SH-SY5Y (cell line): ENCODE data around the gene ARMC7.

ENCODE experiments used
- GATA2 ChIP-seq: IDR thresholded peaks from 2 replicates; pipeline ENCODE4 v1.6.1; 2011; ENCODE audit warnings: mild to moderate bottlenecking, low read depth, low read length
- GATA3 ChIP-seq: IDR thresholded peaks from 2 replicates; pipeline ENCODE4 v1.6.1; 2011; ENCODE audit warnings: low read depth, mild to moderate bottlenecking, low read length, moderate library complexity

DNA sequence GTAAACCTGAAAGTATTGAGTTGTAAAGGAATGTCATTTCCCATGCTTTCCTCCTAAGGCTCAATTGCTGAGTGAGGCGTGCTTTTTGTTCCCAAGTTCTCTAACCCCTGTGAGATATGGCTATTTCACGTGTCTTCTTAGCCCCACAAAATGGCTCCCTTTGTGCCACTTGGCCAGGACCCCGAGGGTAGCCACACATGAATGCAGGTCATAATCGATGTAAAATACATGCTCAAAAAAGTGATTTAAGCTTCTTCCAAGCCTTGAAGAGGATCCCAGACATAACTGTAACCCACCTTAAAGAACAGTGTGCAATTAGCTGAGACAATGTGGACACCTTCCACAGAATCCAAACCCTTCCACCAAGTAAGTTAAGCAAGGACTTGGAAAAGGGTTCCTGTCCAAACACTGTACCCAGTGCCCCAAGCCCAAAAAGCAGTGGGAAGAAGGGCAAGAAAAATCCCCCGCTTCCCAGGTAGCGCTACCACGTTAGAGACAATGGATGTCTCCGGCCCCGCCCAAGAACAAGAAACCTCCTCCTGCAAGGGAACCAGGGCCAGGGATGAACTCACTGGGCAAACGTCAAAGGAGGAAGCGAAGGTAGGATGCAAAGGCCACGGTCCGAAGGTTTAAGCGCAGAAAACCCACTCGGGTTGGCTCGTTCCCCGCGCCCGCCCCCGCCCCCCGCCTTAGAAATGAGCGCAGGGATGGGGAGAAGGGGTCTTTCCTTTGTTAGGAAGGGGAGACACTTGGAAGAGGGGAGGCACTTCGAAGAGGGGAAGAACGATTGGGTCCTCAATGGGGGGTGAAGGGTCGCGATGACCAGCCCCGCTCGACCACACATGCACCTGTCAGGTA is 43.4 kb downstream of the ARMC7 start:
- no peak for TF ChIP-seq GATA2
- TF ChIP-seq GATA3: no peak
